ENCODE data around the gene HIC2.
"Not testable (repeated sequence)": the region's sequence is repeated elsewhere in the genome, so short reads cannot be mapped to it uniquely, and the experiment has no call there.

Gene HIC2

GRCh38 chr22:21497984-21498383 lies 80.8 kb downstream of the HIC2 start:
- DNase-seq: not testable (repeated sequence)

DNA sequence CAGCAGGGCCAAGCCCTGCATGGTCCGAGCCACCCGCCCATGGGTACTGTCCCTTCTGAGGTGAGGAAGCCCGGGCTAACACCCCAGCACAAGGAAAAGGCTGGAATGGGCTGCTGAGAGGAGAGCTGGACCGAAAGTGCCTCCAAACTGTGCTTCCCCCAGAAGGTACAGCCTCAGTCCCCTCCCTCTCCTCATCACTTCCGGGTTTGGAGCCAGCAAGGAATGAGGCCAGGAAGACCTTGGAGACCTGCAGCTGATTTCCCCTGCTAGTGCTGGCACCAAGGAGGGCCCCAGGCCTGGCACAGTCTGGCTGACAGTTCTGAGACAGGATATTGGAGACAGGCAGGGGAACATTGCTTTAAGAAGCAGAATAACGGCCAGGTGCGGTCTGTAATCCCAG lies 81.3 kb downstream of the HIC2 start:
- not testable (repeated sequence) for DNase-seq

DNA sequence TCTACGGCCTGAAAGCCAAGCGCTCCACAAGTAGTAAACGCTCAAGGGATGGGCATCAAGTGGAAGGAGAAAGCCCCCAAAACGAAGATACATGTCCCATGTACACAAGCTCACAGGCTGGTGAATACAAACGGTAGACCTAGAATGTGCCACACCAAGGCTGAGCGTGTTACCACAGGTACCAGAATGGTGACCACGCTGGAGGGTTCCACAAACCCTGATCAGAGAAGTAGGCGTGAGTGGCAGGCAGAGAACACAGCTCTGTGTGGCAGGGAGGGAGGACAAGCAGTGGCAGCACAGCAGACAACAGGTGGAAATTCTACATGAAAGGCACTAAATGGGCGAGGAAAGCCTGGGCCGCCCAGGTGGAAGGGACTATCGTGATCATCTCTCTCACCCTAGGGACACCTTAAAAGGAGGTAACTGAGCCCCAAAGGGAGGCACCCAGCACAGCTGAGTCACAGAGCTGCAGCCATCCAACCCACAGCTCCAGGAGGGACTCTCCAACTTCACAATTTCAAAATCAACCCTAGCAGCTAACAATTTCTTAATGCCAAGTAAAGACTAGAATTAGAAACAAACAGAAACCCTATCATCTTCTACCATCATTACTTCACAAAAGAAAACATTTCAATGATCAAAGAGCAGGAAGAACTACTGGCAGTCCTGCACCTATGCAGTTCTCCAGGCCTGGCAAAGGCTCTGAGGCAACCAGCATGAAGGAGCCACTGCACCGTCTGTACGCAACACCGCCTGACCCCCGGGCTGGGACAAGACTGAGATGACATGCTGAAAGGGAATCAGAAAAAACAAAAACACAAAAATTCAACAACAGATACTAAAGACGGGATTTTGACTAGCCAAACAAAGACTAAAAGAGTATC lies 82.7 kb downstream of the HIC2 start:
- not testable (repeated sequence) for DNase-seq
